ENCODE results near the gene PARD3B.

Gene PARD3B

DNA sequence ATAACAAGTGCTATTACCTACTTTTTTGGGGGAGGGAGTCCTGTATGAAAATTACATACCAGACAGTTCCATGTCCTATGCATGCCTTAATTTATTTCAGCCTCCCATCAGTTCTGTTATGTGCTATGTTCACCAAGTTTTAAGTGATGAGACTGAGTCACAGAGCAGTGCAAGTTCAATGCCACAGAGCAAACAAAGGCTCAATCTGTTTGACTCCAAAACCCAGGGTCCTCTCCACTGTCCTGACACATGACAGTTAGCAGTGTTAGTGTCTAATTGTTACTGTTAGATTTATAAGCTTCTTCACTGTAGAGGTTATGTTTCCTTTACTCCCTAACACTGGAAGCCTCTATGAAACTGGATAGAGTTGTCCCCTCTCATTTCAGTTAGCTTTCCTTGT is 498.0 kb downstream of the PARD3B start:
- TF ChIP-seq, protein P1, sequence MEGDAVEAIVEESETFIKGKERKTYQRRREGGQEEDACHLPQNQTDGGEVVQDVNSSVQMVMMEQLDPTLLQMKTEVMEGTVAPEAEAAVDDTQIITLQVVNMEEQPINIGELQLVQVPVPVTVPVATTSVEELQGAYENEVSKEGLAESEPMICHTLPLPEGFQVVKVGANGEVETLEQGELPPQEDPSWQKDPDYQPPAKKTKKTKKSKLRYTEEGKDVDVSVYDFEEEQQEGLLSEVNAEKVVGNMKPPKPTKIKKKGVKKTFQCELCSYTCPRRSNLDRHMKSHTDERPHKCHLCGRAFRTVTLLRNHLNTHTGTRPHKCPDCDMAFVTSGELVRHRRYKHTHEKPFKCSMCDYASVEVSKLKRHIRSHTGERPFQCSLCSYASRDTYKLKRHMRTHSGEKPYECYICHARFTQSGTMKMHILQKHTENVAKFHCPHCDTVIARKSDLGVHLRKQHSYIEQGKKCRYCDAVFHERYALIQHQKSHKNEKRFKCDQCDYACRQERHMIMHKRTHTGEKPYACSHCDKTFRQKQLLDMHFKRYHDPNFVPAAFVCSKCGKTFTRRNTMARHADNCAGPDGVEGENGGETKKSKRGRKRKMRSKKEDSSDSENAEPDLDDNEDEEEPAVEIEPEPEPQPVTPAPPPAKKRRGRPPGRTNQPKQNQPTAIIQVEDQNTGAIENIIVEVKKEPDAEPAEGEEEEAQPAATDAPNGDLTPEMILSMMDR (IDR thresholded peaks at IDR 0.05; ENCODE audit: insufficient read depth, missing control alignments) = no peak
- DNase-seq (ENCODE audit: insufficient read length, low spot score) (no peak), FAIRE-seq (no peak)

DNA sequence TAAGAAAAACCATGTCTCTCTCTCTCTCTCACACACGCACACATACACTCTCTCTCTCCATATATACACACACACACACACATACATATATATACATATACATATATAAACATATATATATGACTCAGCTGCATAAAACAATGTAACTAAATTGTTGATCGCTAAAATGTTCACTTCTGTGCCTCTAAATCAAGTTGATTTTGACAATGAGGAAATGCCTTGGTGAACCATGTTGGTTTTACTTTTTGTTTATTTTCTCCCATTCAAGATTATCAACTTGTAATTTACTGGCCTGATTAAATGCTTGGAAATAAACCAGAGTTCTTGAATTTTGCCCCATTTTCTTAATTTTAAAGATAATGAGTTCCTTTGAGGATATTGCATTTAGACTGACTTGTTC is 500.4 kb downstream of the PARD3B start:
- DNase-seq (ENCODE audit: insufficient read length, low spot score) = no peak

DNA sequence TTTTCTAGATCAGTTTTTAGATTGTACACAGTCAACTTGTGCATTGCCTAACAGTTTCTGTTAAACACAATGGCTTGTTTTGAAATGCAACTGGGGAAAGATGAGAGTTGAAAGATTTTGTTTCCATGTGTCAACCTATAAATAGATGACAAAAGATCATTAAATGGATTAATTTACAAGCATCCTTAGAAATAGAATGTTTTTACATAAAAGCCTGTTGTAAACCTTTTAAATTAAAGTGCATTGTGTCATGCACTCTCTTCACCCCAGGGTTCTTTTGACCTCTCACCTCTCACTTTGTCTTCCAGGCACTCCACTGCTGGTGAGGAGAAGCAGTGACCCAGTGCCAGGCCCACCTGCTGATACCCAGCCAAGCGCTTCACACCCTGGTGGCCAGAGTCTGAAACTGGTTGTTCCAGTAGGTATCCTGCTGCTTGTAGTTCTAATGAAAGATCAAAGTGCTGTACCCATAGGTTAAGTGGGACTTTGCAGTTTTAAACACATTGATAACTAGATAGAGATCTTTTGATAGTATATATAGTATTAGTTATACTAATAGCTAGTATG is 502.1 kb downstream of the PARD3B start:
- FAIRE-seq (no peak), DNase-seq (ENCODE audit: insufficient read length, low spot score) (no peak)
- TF ChIP-seq, protein P1 (IDR thresholded peaks at IDR 0.05; ENCODE audit: insufficient read depth, missing control alignments) = no peak

More for the DNA sequence above, 500.4 kb downstream of the PARD3B start:
- FAIRE-seq = no peak
- TF ChIP-seq, protein P1 (IDR thresholded peaks at IDR 0.05; ENCODE audit: insufficient read depth, missing control alignments) = no peak

DNA sequence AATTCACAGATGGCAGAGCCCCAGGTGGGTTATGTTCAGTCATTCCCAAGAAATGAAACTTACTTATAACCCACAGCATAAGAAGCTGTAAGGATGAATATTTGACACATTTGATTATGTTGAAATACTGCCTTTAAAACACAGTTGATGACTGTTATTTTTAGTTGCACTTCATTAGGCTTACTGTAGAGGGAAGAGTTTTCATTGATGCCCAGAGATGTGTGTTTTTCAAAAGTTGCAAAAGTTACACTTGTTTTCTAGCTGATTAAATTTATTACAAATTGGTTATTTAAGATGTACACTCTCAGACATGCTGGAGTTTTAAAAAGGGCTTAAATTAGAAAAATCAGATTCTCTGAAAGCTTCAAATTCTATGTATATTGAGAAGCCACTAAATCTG is 506.1 kb downstream of the PARD3B start:
- DNase-seq (ENCODE audit: insufficient read length, low spot score) (no peak), FAIRE-seq (no peak)
- TF ChIP-seq, protein P1 (IDR thresholded peaks at IDR 0.05; ENCODE audit: insufficient read depth, missing control alignments) = no peak

DNA sequence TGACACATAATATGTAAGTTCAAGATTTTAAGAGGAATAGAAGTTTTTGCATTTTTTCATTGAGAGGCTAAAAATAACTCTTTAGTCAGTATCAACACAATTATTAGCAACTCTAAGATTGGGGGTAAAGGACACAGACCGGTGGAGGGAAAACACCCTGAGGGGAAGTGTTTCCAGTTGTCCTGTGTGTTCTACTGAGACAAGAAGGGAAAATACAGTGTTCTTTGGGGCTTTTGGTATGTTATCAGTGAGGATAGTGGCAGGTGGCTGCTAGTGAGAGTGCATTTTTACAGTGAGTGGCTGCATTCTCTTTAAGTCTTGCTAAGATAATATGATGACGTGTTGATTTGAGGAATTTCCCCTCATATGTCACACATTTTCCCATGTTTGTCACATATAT is 507.5 kb downstream of the PARD3B start:
- FAIRE-seq (no peak), DNase-seq (ENCODE audit: insufficient read length, low spot score) (no peak)
- TF ChIP-seq, protein P1 (IDR thresholded peaks at IDR 0.05; ENCODE audit: insufficient read depth, missing control alignments) = no peak

DNA sequence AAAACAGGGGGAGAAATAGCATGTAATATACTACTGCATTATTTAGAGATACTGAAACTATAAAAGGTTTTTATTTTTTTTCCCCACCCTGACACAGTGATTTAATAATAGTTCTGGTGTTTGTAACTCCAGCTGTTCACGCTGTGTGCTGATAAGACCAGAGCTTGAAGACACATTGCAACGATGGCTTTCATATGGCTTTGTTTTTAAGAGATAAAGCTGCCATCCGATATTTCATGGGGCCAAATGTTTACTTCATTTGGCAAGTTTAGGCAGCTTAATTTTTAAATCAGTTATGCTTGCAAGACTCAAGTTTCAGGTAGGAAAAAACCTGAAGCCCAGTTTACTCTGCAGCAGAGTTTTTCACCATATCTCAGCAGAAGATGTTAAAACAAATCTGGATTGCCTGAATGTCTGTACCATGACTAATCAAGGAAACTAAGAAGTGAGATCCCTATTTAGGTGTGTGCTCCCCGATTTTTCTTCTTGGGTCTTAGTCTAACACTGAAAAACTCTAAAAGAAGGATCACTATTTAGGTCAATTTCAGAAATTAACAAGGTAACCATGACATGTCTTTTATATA is 508.6 kb downstream of the PARD3B start:
- FAIRE-seq (no peak), DNase-seq (ENCODE audit: insufficient read length, low spot score) (no peak)
- TF ChIP-seq, protein P1 (IDR thresholded peaks at IDR 0.05; ENCODE audit: insufficient read depth, missing control alignments) = no peak

DNA sequence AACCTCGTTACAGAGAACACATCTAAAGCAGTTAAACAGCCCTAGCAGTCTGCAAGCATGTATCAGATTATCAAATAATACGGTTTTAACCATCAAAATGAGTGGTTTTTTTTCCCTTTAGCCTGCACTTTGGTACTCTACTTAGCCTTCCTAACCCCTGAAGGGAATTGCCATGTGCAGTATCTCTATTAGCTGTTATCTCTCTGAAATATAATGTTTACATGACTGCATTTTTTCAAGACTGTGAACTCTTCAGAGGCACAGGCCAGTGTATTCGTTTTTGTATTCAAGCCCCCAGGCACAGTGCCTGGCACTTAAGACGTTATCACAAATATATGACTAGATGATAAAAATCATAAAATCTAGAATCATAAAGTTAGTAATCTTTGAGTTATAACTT is 509.5 kb downstream of the PARD3B start:
- no peak for FAIRE-seq
- TF ChIP-seq, protein P1 (IDR thresholded peaks at IDR 0.05; ENCODE audit: insufficient read depth, missing control alignments) = no peak
- no peak for DNase-seq (ENCODE audit: insufficient read length, low spot score)

All from D721Med (cell line).